ELR (cell line): ENCODE measurements around the gene PRKAR2A.
"Not testable (repeated sequence)": the region's sequence is repeated elsewhere in the genome, so short reads cannot be mapped to it uniquely, and the experiment has no call there.

Experiments
- DNase-seq: peaks from one replicate; pipeline ENCODE4 v3.0.0-alpha.2; 2015; ENCODE audit warnings: low read depth

PRKAR2A gene

GRCh38 chr3:48835650-48836366 lies 11.9 kb downstream of the PRKAR2A start:
- no peak for DNase-seq

- DNase-seq: no peak
Measured at GRCh38 chr3:48832684-48833083, 15.0 kb downstream of the PRKAR2A start.

GRCh38 chr3:48830715-48831114 lies 17.0 kb downstream of the PRKAR2A start:
- no peak for DNase-seq

GRCh38 chr3:48829525-48829924 lies 18.1 kb downstream of the PRKAR2A start:
- not testable (repeated sequence) for DNase-seq

- DNase-seq: not testable (repeated sequence)
Measured at GRCh38 chr3:48827874-48828273, 19.8 kb downstream of the PRKAR2A start.

GRCh38 chr3:48826451-48826850 lies 21.2 kb downstream of the PRKAR2A start:
- peak; percentile 88 for DNase-seq

- DNase-seq: peak; percentile 42
Measured at GRCh38 chr3:48820612-48821324, 26.9 kb downstream of the PRKAR2A start.

- DNase-seq: no peak
Measured at GRCh38 chr3:48819234-48820221, 28.1 kb downstream of the PRKAR2A start.

- no peak for DNase-seq
Measured at GRCh38 chr3:48811524-48811923, 36.1 kb downstream of the PRKAR2A start.

- no peak for DNase-seq
Measured at GRCh38 chr3:48804930-48805329, 42.7 kb downstream of the PRKAR2A start.

GRCh38 chr3:48800831-48801230 lies 46.8 kb downstream of the PRKAR2A start:
- DNase-seq: not testable (repeated sequence)

- DNase-seq: no peak
Measured at GRCh38 chr3:48798998-48799397, 48.7 kb downstream of the PRKAR2A start.

GRCh38 chr3:48797626-48798025 lies 50.0 kb downstream of the PRKAR2A start:
- no peak for DNase-seq

- DNase-seq: no peak
Measured at GRCh38 chr3:48795997-48796732, 51.5 kb downstream of the PRKAR2A start.

- not testable (repeated sequence) for DNase-seq
Measured at GRCh38 chr3:48793484-48793883, 54.2 kb downstream of the PRKAR2A start.

- DNase-seq: no peak
Measured at GRCh38 chr3:48789665-48790064, 58.0 kb downstream of the PRKAR2A start.

- DNase-seq: no peak
Measured at GRCh38 chr3:48788544-48789162, 59.0 kb downstream of the PRKAR2A start.

- peak; percentile 17 for DNase-seq
Measured at GRCh38 chr3:48784426-48785120, 63.1 kb downstream of the PRKAR2A start.

GRCh38 chr3:48783304-48783703 lies 64.4 kb downstream of the PRKAR2A start:
- DNase-seq: no peak

GRCh38 chr3:48782046-48782445 lies 65.6 kb downstream of the PRKAR2A start:
- DNase-seq: no peak
